T1000 (cell line): ENCODE data around the gene GNGT2.

Experiments
- DNase-seq: peaks from one replicate; lab custom pipeline; 2025; ENCODE audit warnings: mixed read lengths; lab: John Stamatoyannopoulos, UW

The GNGT2 gene

DNA sequence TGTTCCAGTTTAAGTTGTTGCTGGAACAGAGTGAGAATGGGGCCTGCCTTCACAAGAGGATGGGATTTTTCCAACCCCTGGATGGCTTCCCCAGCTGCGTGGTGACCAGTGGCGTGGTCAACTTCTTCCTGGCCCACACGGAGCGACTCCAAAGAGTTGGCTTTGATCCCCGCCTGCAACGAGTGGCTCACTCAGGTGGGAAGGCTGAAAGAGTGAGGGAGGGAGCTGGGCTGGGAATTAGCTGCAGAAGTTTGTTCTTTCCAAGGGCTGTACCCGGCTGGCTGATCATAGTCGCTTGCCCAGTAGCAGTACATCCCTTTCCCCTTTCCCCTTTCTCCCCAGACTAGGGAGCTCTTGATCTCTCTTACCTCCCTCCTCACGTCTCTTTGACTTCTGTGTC, 41.7 kb downstream of the GNGT2 start:
- DNase-seq = no peak

DNA sequence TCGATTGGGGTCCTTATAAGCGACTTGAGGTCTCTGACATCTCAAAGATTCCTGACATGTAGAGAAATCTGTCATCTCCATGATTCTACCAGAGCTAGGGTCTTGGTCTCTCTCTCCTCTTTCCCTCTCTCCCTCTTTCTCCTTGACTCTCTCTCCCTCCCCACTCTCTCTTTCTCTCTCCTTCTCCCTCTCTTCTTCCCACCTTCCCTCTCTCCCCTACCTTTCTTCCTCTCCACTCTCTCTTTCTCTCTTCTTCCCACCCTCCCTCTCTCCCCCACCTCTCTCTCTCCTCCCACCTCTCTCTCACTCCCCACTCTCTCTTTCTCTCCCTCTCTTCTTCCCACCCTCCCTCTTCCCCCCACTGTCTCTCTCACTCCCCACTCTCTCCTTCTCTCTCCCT, 45.2 kb downstream of the GNGT2 start:
- no peak for DNase-seq

DNA sequence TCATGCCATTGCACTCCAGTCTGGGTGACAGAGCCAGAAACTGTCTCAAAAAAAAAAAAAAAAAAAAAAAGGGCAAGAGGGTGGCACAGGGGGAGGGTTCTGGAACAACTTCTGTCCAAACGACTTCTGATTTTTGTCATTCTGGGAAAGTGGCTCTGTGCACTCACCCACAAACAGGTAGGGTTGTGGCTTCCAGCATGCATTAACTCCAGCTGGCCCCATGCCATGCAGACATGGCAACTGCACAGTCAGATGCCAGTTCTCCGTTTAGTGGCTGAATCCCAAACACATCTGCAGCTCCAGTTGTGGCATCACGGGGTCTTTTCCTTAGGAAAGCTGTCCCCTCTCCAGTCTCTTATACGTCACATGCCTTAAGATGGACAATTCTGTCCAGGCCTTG, 47.5 kb downstream of the GNGT2 start:
- no peak for DNase-seq

DNA sequence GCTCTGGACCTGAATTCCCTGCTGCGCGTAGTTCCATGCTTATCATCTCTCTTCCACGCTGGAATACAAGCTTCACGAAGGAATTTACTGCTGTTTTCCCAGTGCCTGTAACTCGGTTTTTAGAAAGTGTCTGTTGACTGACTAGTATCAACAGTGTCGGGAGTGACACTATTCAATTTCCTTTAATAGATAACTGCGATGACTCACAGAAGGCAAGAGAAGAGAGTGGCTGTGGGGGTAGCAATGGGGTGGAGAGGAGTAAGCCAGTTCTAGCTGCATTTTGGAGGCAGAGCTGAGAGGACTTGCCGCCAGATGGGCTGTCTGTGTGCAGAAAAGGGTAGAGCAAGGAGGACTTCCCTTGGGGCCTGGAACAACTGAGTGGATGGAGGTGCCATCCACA, 52.6 kb downstream of the GNGT2 start:
- DNase-seq = no peak

DNA sequence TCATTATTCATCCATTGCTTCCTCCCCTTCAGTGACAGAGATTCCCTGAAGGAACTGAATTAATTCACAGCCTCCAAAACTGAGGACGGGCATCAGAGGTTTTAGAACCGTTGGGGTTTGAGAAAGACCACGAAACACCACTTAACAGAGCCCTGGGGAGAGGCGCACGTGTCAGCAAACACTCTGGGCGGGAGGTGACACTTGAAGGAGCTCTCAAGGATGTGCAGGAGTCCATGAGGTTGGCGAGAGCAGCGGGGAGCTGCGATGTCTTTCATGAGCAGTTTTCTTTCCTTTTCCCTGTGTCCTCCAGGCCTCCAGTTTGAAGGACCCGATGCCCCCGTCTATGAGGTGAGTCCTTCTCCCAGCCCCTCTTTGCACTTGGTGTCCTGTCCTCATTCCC, 54.1 kb downstream of the GNGT2 start:
- DNase-seq = no peak
